K562 (cell line): ENCODE results near the gene CIAO2B. TPM values are rescaled to one million over a fixed set of nuclear protein-coding genes. Genes with fewer than 3 reads are reported as not detected.

Source experiments
- CREB3L1 ChIP-seq: fragments of 450-650 bp; IDR thresholded peaks from 2 replicates; pipeline ENCODE4 v1.6.1; 2014; ENCODE audit warnings: low read depth, mild to moderate bottlenecking, moderate library complexity, borderline replicate concordance
- ERF ChIP-seq: fragments of 450-650 bp; formaldehyde crosslinking; IDR thresholded peaks from 2 replicates; pipeline ENCODE4 v1.4.0; 2020; ENCODE audit warnings: mild to moderate bottlenecking, mixed read lengths
- MLX ChIP-seq, 2 experiments: fragments of 450-650 bp in 1 of 2; sonication (generic) in 1 of 2; formaldehyde crosslinking; conservative IDR thresholded peaks; 2 replicates each; pipeline versions ENCODE4 v1.4.0 to v1.8.1; 2020 to 2022; ENCODE audit warnings: mild to moderate bottlenecking in 1 of 2, missing genetic modification reagents in 1 of 2
- NFE2L1 ChIP-seq: fragments of 450-650 bp; IDR thresholded peaks from 2 replicates; pipeline ENCODE4 v1.6.1; 2016; ENCODE audit warnings: missing genetic modification characterization, low read depth, mild to moderate bottlenecking, missing compliant biosample characterization, moderate library complexity, borderline replicate concordance
- NONO ChIP-seq, 2 experiments: fragments of 200-400 bp in 1 of 2; fragments of 450-650 bp in 1 of 2; formaldehyde crosslinking in 1 of 2; IDR thresholded peaks; 2 replicates each; pipeline ENCODE4 v1.6.1; 2017; ENCODE audit warnings: low read depth in 2 of 2, mild to moderate bottlenecking in 2 of 2, moderate library complexity in 2 of 2, low read length in 1 of 2
- PBX2 ChIP-seq, 2 experiments: IDR thresholded peaks in 1 of 2; conservative IDR thresholded peaks in 1 of 2; 2 replicates each; pipeline ENCODE4 v1.6.1; 2016; ENCODE audit warnings: low read depth in 2 of 2, mild to moderate bottlenecking in 1 of 2, missing compliant biosample characterization in 1 of 2, missing genetic modification characterization in 1 of 2, moderate library complexity in 1 of 2
- SMARCE1 ChIP-seq: fragments of 450-650 bp; IDR thresholded peaks from 2 replicates; pipeline ENCODE4 v1.7.1; 2016; ENCODE audit warnings: mild to moderate bottlenecking
- STAT5A ChIP-seq: IDR thresholded peaks from 2 replicates; pipeline ENCODE4 v1.6.1; 2012; ENCODE audit warnings: low read length, inconsistent platforms, borderline replicate concordance
- SUPT5H ChIP-seq: fragments of 450-650 bp; IDR thresholded peaks from 2 replicates; pipeline ENCODE4 v1.6.1; 2016
- TBP ChIP-seq: optimal IDR thresholded peaks from 2 replicates; pipeline ENCODE3; 2011; ENCODE audit warnings: low read depth, low read length, improper control_type of control experiment
- XRCC5 ChIP-seq: fragments of 200-400 bp; formaldehyde crosslinking; IDR thresholded peaks from 2 replicates; pipeline ENCODE4 v1.6.1; 2017; ENCODE audit warnings: low read depth, mild to moderate bottlenecking, low read length
- ZBTB1 ChIP-seq: sonication (generic); formaldehyde crosslinking; IDR thresholded peaks from 2 replicates; pipeline ENCODE4 v1.8.1; 2023; ENCODE audit warnings: missing genetic modification reagents, low read depth, mild to moderate bottlenecking, borderline replicate concordance
- ZBTB43 ChIP-seq: sonication (generic); formaldehyde crosslinking; IDR thresholded peaks from 2 replicates; pipeline ENCODE4 v1.8.0; 2023; ENCODE audit warnings: mild to moderate bottlenecking, missing genetic modification reagents
- ZBTB7A ChIP-seq: IDR thresholded peaks from 2 replicates; pipeline ENCODE4 v1.6.1; 2011; ENCODE audit warnings: low read depth, mild to moderate bottlenecking, low read length, moderate library complexity, borderline replicate concordance; ENCODE audit not compliant: control insufficient read depth
- ZNF134 ChIP-seq: fragments of 250-450 bp; sonication (Bioruptor Pico); conservative IDR thresholded peaks from 2 replicates; pipeline ENCODE4 v1.4.0; 2020
- ZNF398 ChIP-seq: fragments of 250-450 bp; sonication (Bioruptor Pico); IDR thresholded peaks from 2 replicates; pipeline ENCODE4 v1.8.0; 2021; ENCODE audit warnings: moderate library complexity, mild to moderate bottlenecking, inconsistent platforms
- ZNF408 ChIP-seq: fragments of 250-450 bp; sonication (Bioruptor Pico); IDR thresholded peaks from 2 replicates; pipeline ENCODE4 v1.4.0; 2020; ENCODE audit warnings: low read depth, mild to moderate bottlenecking, moderate library complexity
- ZNF696 ChIP-seq: fragments of 250-450 bp; sonication (Bioruptor Pico); conservative IDR thresholded peaks from 2 replicates; pipeline ENCODE4 v1.4.0; 2020; ENCODE audit warnings: mild to moderate bottlenecking, moderate library complexity
- polyA plus RNA-seq, 8 experiments: library from polyadenylated mRNA; depleted of rRNA in 4 of 8; stranded (reverse) in 5 of 8; unstranded in 3 of 8; fragments of >200 nt; fragmentation: Nextera tagmentation in 2 of 8; fragmentation: Illumina TruSeq in 1 of 8; extraction: Ambion mirVana in 2 of 8; extraction: Trizol in 1 of 8; gene quantifications; 2 replicates each; pipeline versions ENCODE4 v1.2.1 to v1.2.3, GENCODE V29; 2011 to 2014; ENCODE audit warnings: inconsistent platforms in 1 of 8, missing spikeins in 1 of 8
- total RNA-seq, 7 experiments: library from RNA; depleted of rRNA in 6 of 7; stranded (reverse); fragments of >200 nt in 6 of 7; fragmentation: Illumina TruSeq in 2 of 7; extraction: Trizol in 2 of 7; gene quantifications; 2 replicates each; pipeline versions ENCODE4 v1.2.1 to v1.2.3, GENCODE V29; 2011 to 2021; ENCODE audit warnings: low replicate concordance in 1 of 7

CIAO2B gene
- total and polyA plus RNA-seq, 9 of the 15 experiments (the other 6 are each of a cell fraction or from before 2014, with no cell fraction given): 86.8 to 182 (median 113) TPM

GRCh38 chr16:66899945-66900710 is 34.1 kb downstream of the CIAO2B start (continued):
- TF ChIP-seq CREB3L1 (no peak), ZBTB1 (CRISPR knock-in tag) (no peak), TBP (peak; percentile 90), SMARCE1 (peak; percentile 93), ZNF408 (CRISPR knock-in tag) (no peak), NONO (IDR thresholded peaks at IDR 0.05; ENCODE audit: low read depth in 2 of 2, low read length in 1 of 2) (0 out of 4 replicates have a peak, but pooled peaks of 1 of the 2 experiments have one; percentile 55), ZBTB7A (peak; percentile 66; the same call in 1 of the 2 replicates), PBX2 (CRISPR knock-in tag; IDR thresholded peaks at IDR 0.05; ENCODE audit: low read depth) (no peak), PBX2 (tag; conservative IDR thresholded peaks at IDR 0.05; ENCODE audit: low read depth) (no peak), SUPT5H (no peak), ERF (CRISPR knock-in tag) (no peak), STAT5A (0 out of 2 replicates have a peak, but pooled peaks have one; percentile 44), ZNF696 (CRISPR knock-in tag) (no peak), ZNF398 (CRISPR knock-in tag) (no peak), NFE2L1 (tag) (no peak; the same call in 1 of the 2 replicates), ZBTB43 (CRISPR knock-in tag) (no peak), ZNF134 (CRISPR knock-in tag) (no peak), XRCC5 (no peak), MLX (CRISPR knock-in tag; conservative IDR thresholded peaks at IDR 0.05) (no peak)
